HL-60 (cell line): Measurements from ENCODE around the gene PPP1R12B.

Experiments
- DNase-seq, 2 experiments: peaks; one replicate each; pipeline ENCODE4 v3.0.0-alpha.2; 2010 to 2020; ENCODE audit warnings: low read depth in 1 of 2, low spot score in 1 of 2
- H3K27ac ChIP-seq: fragments of 250-450 bp; sonication (Bioruptor Pico); replicated peaks from 2 replicates; pipeline ENCODE4 v1.5.1; 2020; ENCODE audit warnings: mild to moderate bottlenecking, moderate library complexity
- H3K27me3 ChIP-seq: fragments of 250-450 bp; sonication (Bioruptor Pico); 2 replicates; pipeline ENCODE4 v1.5.1; 2021; ENCODE audit warnings: mild to moderate bottlenecking, moderate library complexity; ENCODE audit not compliant: insufficient read depth, poor library complexity, severe bottlenecking
- H3K4me3 ChIP-seq: replicated peaks from 2 replicates; pipeline ENCODE4 v1.5.1; 2011; ENCODE audit warnings: mild to moderate bottlenecking, control low read depth, low read length; ENCODE audit not compliant: insufficient read depth
- CTCF ChIP-seq: IDR thresholded peaks from one replicate; pipeline ENCODE4 v1.5.1; 2011; ENCODE audit warnings: low read length, control low read depth, inconsistent platforms; ENCODE audit not compliant: insufficient read depth
- GABPA ChIP-seq: IDR thresholded peaks from 2 replicates; pipeline ENCODE4 v1.6.1; 2012; ENCODE audit warnings: low read depth
- POLR2AphosphoS5 ChIP-seq: IDR thresholded peaks from 2 replicates; pipeline ENCODE4 v1.6.1; 2012; ENCODE audit warnings: low read depth
- SPI1 ChIP-seq: IDR thresholded peaks from 2 replicates; pipeline ENCODE4 v1.6.1; 2012; ENCODE audit warnings: low read depth, mild to moderate bottlenecking, borderline replicate concordance
- TF ChIP-seq, protein P1 (sequence below): IDR thresholded peaks from 2 replicates; pipeline ENCODE4 v1.6.1; 2012; ENCODE audit warnings: low read depth; ENCODE audit not compliant: insufficient replicate concordance

The PPP1R12B gene

DNA sequence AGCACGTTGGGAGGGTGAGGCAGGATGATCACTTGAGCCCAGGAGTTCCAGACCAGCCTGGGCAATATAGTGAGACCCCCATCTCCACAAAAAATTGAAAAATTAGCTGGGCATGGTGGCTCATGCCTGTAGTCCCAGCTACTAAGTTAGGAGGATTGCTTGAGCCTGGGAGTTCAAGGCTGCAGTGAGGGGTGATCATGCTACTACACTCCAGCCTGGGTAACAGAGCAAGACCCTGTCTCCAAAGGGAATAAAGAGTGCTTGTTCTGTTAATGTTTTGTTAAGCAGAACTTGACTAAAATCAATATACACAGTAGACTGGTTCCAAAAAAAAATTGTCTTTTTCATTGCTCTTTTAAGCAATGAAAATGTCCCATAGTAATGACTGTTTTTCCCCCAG is 215.3 kb downstream of the PPP1R12B start:
- no peak for DNase-seq
- TF ChIP-seq POLR2AphosphoS5 = no peak
- TF ChIP-seq, protein P1, sequence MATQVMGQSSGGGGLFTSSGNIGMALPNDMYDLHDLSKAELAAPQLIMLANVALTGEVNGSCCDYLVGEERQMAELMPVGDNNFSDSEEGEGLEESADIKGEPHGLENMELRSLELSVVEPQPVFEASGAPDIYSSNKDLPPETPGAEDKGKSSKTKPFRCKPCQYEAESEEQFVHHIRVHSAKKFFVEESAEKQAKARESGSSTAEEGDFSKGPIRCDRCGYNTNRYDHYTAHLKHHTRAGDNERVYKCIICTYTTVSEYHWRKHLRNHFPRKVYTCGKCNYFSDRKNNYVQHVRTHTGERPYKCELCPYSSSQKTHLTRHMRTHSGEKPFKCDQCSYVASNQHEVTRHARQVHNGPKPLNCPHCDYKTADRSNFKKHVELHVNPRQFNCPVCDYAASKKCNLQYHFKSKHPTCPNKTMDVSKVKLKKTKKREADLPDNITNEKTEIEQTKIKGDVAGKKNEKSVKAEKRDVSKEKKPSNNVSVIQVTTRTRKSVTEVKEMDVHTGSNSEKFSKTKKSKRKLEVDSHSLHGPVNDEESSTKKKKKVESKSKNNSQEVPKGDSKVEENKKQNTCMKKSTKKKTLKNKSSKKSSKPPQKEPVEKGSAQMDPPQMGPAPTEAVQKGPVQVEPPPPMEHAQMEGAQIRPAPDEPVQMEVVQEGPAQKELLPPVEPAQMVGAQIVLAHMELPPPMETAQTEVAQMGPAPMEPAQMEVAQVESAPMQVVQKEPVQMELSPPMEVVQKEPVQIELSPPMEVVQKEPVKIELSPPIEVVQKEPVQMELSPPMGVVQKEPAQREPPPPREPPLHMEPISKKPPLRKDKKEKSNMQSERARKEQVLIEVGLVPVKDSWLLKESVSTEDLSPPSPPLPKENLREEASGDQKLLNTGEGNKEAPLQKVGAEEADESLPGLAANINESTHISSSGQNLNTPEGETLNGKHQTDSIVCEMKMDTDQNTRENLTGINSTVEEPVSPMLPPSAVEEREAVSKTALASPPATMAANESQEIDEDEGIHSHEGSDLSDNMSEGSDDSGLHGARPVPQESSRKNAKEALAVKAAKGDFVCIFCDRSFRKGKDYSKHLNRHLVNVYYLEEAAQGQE = no peak
- TF ChIP-seq GABPA = no peak
- Histone ChIP-seq H3K4me3 (no peak overlapping the region), H3K27ac (no peak overlapping the region), H3K27me3 (no peaks in the 10 kb centered on the region)

DNA sequence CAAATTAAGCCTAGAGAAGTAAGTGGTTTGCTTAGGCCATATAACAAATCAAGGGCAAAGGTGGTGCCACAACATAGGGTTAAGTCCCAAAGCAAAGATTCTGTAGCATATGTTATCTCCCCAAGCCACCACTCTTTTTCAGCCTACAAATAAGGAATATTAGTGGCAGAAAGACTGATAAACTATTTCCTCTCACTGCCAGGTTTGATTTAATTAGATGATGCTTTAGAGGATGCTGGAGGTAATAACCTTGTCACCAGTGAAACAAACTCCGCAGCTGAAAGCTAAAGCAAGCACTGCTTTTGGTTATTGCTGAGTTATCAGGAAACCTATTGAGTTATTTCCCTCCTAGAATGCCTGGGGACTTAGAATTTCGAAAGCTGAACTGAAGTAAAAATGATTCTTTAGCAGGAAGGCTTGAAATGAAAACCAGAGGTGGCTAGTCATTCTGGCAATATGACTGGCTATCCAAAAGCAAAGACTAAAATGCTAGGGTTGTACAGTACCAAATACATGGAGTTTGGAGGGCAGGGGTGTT is 216.5 kb downstream of the PPP1R12B start:
- Histone ChIP-seq H3K4me3 (no peak overlapping the region), H3K27ac (no peak overlapping the region), H3K27me3 (no peaks in the 10 kb centered on the region)
- DNase-seq = no peak
- TF ChIP-seq POLR2AphosphoS5 (no peak), SPI1 (no peak), GABPA (no peak), CTCF (no peak)
- TF ChIP-seq, protein P1 = no peak

DNA sequence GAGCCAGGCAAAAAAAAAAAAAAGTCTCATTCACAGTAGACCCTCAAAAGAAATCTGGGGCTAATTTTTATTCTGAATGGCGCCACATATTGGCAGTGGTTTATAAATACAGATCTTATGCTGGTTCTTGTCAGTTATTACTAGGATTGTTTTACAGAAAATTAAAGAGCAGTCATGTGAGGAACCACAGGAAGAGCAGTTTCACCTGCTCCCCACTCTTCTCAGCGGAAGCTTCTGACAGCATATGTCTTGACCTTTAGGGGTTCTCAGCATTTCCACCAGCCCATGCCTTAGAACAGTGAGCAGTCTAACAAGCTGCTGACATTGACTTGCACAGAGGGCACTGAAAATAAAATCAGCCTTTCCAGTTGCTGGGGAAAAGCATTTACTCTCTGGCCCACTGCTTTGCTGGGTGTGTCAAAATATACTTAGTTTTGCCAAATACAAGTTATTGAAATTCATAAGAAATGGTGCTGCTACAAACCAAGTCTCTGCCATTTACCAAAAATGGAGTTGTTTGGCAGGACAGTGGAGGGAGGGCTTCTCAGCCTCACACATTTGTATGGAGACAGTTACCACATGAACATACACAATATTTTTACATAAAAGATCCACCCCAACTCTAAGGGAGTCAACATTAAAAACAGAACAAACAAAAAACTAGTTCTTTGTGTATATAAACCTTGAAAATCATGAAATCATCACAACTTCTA is 217.5 kb downstream of the PPP1R12B start:
- TF ChIP-seq, protein P1 = no peak
- TF ChIP-seq CTCF = no peak
- no peak for TF ChIP-seq SPI1
- no peak for TF ChIP-seq POLR2AphosphoS5
- no peak for TF ChIP-seq GABPA
- H3K27ac ChIP-seq = no peak overlapping the region
- no peak overlapping the region for H3K4me3 ChIP-seq
- no peak for DNase-seq
- no peaks in the 10 kb centered on the region for H3K27me3 ChIP-seq
